ENCODE data around the gene ZNF132. TPM values are rescaled to one million over a fixed set of nuclear protein-coding genes. Genes with fewer than 3 reads are reported as not detected.

ZNF132 gene
- total RNA-seq, 6 experiments from 2014 or later: 4.0 to 5.2 (median 4.5) TPM

DNA sequence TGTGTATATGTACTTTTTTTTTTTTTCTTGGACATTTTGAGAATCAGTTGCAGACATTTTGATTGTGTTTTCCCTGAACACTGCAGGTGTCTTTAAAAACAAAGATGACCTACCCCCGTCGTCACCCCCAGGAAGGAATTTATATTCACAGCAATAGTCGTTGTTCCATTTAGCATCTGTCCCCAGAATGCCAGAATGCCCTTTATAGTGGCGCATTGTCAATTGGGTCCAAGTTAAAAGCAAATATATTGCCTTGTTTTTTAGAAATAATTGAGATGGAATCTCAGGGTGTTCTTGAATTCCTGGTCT is 46.3 kb downstream of the ZNF132 start:
- Mint-ChIP-seq H3K4me1 (ENCODE audit: low read depth) (peaks cover 16% of the 10 kb centered on the region), H3K27me3 (ENCODE audit: insufficient read depth) (peaks cover 7% of the 10 kb centered on the region; the same call in 1 of the 2 replicates), H3K36me3 (ENCODE audit: low read depth) (peaks cover 36% of the 10 kb centered on the region), H3K9me3 (no peaks in the 10 kb centered on the region), H3K27ac (no peak overlapping the region), H3K4me3 (no peak overlapping the region)
- TF ChIP-seq, protein P1, sequence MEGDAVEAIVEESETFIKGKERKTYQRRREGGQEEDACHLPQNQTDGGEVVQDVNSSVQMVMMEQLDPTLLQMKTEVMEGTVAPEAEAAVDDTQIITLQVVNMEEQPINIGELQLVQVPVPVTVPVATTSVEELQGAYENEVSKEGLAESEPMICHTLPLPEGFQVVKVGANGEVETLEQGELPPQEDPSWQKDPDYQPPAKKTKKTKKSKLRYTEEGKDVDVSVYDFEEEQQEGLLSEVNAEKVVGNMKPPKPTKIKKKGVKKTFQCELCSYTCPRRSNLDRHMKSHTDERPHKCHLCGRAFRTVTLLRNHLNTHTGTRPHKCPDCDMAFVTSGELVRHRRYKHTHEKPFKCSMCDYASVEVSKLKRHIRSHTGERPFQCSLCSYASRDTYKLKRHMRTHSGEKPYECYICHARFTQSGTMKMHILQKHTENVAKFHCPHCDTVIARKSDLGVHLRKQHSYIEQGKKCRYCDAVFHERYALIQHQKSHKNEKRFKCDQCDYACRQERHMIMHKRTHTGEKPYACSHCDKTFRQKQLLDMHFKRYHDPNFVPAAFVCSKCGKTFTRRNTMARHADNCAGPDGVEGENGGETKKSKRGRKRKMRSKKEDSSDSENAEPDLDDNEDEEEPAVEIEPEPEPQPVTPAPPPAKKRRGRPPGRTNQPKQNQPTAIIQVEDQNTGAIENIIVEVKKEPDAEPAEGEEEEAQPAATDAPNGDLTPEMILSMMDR (IDR thresholded peaks at IDR 0.05): no peak
- no peak for DNase-seq

- Mint-ChIP-seq H3K9me3 (no peaks in the 10 kb centered on the region), H3K4me1 (ENCODE audit: low read depth) (peaks cover 22% of the 10 kb centered on the region), H3K27me3 (ENCODE audit: insufficient read depth) (peaks cover 7% of the 10 kb centered on the region; the same call in 1 of the 2 replicates), H3K27ac (peak overlapping the region; percentile 31; the same call in 1 of the 2 replicates), H3K4me3 (no peak overlapping the region), H3K36me3 (ENCODE audit: low read depth) (peaks cover 42% of the 10 kb centered on the region)
- TF ChIP-seq, protein P1 (IDR thresholded peaks at IDR 0.05): no peak
- DNase-seq: no peak
Measured at GRCh38 chr19:58392945-58393724, 46.8 kb downstream of the ZNF132 start.

DNA sequence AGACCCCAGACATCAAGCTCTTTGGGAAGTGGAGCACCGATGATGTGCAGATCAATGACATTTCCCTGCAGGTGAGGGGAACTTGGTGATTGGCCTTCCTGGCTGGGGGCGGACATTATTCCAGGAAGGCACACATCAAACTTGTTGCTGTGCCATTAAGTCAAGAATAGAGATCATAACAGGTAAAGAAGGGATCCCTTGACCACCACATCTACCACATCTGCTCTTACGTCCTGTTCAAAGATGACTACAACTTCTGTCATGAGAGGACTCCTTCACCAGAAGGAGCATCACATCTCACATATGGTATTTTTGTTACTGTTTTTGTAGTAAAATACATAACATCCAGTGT is 51.8 kb downstream of the ZNF132 start:
- Mint-ChIP-seq H3K36me3 (ENCODE audit: low read depth) (peaks cover 30% of the 10 kb centered on the region), H3K9me3 (no peaks in the 10 kb centered on the region), H3K4me3 (peak overlapping the region; percentile 99), H3K4me1 (ENCODE audit: low read depth) (peaks cover 30% of the 10 kb centered on the region), H3K27ac (peak overlapping the region; percentile 97), H3K27me3 (ENCODE audit: insufficient read depth) (peaks cover 11% of the 10 kb centered on the region)
- TF ChIP-seq, protein P1 (IDR thresholded peaks at IDR 0.05): no peak
- no peak for DNase-seq

GRCh38 chr19:58387338-58388174 is 52.4 kb downstream of the ZNF132 start:
- Mint-ChIP-seq H3K36me3 (ENCODE audit: low read depth) (peaks cover 30% of the 10 kb centered on the region), H3K27ac (peak overlapping the region; percentile 97), H3K9me3 (no peaks in the 10 kb centered on the region), H3K4me1 (ENCODE audit: low read depth) (peaks cover 30% of the 10 kb centered on the region), H3K27me3 (ENCODE audit: insufficient read depth) (peaks cover 11% of the 10 kb centered on the region), H3K4me3 (peak overlapping the region; percentile 99)
- no peak for DNase-seq
- TF ChIP-seq, protein P1 (IDR thresholded peaks at IDR 0.05): no peak

GRCh38 chr19:58386576-58387337 is 53.2 kb downstream of the ZNF132 start, which contains the start of gene RPS5:
Gene RPS5, plus strand, starts transcription at chr19:58387269. Its CDS starts 869 bp downstream, at chr19:58388138.
- TF ChIP-seq, protein P1 (IDR thresholded peaks at IDR 0.05): 0 out of 2 replicates have a peak, but pooled peaks have one; percentile 5
- Mint-ChIP-seq H3K4me3 (peak within 1 kb of the TSS; percentile 99), H3K4me1 (ENCODE audit: low read depth) (peaks cover 35% of the 10 kb centered on the region), H3K27me3 (ENCODE audit: insufficient read depth) (peaks cover 9% of the 10 kb centered on the region), H3K9me3 (no peaks in the 10 kb centered on the region), H3K27ac (peak within 1 kb of the TSS; percentile 97), H3K36me3 (ENCODE audit: low read depth) (peaks cover 30% of the 10 kb centered on the region)
- DNase-seq: peak; percentile 99

Measured in HFFc6 (cell line).